DMS53 treated with DMSO at 0.1 percent for 48 hours (cell line): ENCODE results near the gene LTA4H.

Source experiments
- DNase-seq: peaks from one replicate; lab custom pipeline; 2025; ENCODE audit not compliant: unreplicated experiment; lab: John Stamatoyannopoulos, UW

Gene LTA4H

DNA sequence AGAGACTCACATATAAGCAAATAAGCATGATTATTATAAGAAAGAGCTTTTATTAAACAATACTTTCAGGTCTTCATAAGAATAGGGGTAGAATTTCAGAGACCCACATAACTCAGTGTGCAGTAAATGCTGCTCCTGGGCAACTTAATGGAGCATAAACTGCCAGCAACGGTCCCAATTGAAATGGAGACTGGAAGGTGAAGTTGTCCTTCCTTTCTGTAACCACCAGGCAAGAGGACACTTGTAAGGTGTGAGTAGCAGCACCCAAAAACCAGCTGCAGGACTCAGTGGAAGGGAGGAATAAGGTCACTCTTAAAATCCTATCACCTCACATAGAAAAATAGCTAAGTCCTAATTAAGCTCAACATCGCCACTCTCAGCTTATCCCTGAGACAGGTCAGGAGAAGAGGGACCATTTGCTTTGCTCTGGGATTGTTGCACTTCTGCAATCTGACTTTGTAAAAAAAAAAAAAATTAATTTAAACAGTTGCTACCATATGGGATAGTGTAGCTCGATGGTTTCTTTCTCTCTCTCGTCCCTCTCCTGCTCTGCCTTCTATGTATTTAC lies 22.7 kb upstream of the LTA4H start:
- DNase-seq, result no peak

DNA sequence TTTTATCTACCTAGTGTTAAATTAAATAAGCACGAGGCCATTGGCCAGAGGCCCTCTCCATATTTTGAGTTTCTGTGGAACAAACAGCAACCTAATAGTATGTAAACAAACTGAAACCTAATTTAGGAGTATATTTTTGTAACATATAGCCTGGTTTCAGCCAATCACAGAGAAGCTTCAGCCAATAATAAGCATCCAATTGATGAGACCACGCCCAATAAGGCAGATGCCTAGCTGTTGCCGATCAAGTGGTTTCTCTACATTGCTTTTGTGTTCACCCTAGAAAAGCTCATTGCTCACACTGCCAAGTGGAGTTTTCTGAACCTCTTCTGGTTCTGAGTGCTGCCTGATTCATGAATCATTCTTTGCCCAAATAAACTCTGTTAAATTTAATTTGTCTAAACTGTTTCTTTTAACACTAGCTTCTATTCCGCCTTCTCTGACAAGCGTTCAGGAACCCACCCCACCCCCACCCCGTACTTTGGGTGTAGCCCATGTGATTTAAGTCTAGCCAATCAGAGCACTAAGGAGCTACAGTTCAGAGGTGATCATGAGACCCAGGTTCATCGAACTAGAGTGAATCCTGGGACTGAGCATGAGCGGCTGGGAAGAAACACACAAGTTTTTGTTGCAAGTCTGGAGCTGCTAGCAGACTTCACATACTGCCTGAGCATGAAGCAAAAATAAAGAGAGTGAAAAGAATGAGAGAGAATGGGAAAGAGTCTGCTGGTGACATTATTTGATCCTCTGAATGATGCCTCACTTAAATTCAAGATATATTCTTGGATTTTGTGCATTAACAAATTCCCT lies 21.5 kb upstream of the LTA4H start:
- no peak for DNase-seq

DNA sequence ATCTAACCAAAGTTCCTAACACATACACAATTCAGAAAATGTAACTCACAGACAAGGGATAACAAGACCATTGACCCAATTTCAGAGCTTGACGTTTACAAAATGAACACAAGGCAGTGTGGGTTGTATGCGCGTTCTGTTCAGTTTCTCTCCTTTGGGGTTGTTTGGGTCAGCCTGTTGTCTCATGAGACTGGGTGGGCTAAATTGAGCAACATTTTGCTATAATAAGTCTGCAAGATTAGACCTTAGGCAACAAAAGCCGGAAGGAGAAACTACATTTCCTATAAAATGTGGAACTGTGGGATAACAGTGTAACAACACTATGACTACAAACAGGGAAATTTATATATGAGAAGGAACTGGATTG lies 18.8 kb upstream of the LTA4H start:
- no peak for DNase-seq

DNA sequence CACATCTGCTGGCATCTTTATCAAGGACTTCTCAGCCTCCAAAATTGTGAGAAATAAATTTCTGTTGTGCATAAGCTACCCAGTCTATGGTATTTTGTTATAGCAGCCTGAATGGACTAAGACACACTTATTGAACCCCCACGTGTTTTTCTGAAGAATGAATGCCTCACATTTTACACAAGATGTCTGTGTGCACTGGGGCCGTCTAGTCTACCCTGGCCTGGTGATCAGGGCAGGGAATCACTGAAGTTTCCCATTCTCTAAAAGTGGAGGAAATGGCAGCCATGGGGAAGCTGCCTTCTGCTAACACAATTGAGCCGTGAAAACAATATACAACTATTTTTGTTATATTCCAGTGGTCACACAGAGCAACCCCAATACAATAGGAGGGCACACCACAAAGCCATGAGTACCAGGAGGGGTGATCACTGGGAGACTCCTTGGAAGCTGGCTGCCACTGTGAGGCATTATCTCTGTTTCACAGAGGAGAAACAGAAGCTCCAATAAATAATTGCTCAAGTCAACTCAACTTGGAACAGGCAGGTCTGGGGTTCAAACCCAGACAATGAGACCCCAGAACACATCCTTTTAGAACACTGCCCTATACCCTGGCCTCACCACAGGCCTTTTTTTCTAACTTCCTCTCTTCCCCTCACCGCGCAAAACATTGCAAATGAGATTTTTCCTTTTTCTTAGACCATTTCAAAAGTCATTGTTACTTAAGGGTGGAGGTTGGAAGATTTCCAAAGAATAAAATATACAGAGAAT lies 18.3 kb upstream of the LTA4H start:
- DNase-seq, result no peak

DNA sequence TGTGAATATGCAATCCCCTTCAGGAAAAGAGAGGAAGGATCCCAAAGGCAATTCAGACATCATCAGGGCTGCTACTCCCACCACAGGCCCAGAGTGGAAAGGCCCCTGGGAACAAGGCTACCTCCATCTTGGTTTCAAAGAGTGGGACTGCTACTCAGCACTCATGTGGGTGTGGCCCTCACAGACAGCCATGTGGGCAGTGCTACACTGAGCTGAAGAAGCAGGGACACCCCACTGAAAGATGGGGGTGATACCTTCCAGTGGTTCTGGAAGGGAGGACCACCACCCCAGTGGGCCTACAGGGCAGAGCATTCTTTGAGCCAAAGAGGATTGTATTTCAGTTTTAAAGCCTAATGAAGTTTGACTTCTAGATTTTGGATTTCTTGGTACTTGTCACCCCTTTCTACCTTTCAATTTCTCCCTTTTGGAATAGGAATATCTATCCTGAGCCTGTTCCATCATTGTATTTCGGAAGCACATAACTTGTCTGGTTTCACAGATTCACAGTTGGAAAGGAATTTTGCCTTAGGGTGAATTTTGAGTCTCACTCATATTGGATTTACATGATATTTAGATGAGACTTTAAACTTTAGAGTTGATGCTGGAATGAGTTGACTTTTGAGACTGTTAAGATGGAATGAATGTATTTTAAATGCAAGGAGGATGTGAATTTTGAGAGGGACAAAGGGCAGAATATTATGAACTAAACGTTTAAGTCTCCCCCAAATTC lies 16.5 kb upstream of the LTA4H start:
- no peak for DNase-seq

DNA sequence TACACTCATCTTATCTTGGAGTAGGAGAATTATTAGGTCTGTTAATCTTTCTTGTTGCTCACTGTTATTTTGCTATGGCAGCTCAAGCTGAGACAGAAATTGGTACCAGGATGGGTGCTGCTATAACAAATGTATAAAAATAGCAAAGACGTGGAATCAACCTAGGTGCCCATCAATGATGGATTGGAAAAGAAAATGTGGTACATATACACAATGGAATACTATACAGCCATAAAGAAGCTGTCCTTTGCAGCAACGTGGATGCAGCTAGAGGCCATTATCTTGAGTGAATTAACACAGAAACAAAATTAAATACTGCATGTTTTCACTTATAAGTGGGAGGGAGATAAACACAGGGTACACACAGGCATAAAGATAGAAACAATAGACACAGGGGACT lies 14.8 kb upstream of the LTA4H start:
- DNase-seq, result no peak

DNA sequence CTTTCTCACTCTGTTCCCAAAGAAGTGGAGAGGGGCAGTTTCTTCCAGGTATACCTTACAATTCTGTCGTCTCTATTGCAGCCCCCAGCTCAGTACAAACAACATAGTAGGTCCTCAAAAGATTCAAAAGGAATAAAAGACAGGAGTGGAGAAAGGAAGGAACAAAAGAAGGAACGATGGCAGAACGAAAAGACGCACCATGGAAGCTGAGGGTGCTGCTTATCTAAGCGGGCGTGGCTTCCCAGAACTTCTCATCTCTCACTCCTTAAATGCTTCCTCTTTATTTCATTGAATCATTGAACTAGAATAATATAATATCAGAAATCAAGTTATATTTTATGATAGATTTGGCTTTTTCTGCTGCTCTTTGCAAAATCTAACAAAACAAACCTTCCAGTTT lies 13.7 kb upstream of the LTA4H start:
- DNase-seq, result no peak

DNA sequence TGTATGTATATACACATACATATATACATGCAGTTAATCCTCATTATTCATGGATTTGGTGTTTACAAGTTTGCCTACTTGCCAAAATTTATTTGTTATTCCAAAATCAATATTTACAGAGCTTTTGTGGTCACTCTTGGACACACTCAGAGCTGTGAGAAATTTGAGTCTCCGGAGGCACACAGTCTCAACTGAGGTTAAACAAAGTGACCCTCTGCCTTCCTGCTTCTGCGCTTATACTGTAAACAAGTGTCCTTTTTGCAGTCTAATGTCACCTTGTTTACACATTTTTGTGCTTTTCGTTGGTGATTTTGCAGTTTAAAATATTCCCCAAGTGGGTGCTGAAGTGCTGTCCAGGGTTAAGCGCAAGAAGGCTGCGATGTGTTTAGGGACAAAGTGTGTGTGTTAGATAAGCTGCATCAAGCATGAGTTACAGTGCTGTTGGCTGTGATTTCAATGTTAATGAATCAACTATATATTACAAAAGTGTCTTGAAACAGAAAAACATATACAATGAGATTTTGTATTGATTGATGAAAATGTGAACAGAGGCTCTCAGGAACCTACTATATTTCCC lies 13.1 kb upstream of the LTA4H start:
- DNase-seq, result peak; percentile 79

DNA sequence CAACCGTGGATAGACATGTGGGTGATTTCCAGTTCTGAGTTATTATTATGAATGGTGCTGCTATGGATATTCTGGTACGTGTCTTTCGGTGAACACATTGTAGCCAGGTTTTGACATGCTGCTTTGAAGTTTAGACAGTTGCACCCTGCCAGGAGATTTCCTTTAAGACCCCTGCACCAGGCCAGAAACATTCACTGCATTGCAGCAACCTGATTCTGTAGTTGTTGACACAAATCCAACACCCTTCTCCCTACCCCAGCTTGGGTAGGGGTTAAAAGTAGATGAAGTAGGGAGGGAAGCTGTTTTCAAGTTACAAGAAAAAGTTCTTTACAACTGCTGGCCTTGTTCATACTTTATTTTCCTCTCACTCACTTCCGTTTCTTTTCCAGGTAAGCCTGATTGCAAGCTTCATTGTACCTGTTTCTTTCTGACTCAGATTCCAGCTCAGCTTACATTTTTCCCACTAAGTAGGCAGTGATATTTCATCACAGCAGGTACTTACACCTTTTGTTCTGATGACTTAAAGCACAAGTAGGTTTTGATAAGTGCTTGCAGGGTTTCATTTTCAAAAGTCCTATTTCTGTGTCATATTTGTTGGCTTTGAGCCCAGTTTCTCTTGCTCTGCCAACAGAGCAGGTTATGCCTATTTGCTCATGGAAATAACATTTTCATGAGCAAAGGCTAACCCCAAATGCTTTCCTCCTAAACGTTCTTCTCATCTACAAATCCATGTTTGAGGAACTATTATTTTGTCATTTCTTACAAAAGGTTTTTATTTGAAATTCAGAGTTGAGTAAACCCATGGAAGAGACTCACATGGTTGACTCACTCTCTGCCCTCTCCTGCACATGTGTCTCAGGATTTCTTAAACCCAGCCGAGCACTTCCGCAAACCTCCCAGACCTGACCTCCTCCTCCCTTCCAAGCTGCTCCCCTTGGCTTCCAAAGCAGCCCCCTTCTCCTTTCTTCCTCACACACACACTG lies 12.1 kb upstream of the LTA4H start:
- peak; percentile 99 for DNase-seq

DNA sequence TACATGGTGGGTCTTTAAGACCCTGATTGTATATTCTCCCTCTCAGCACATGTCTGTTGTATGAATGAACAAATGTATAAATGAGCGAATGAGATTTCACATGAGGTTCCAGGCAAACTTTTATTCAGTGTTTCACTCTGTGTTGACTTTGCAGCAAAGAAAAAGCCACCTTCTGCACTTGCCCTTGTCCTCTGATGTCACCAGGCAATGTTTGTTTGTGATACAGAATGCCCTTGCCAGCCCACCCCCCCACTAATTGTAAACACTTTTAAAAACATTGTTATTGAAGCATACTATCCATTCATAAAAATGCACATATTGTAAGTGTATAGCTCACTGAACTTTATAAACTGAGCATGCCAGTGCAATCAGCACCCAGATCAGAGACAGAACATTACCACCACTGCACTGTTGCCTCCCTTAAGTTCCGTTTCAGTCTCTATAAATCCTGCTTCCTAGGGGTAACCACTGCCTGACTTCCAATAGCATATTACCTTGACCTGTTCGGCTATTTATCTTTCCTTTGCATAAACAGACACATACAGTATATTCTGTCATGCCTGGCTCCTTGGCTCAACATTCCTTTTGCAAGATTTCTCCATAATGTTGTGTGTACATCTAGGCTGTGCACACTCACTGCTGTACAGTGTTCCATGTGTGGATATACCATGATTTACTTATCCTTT lies 11.3 kb upstream of the LTA4H start:
- DNase-seq, result peak; percentile 66

DNA sequence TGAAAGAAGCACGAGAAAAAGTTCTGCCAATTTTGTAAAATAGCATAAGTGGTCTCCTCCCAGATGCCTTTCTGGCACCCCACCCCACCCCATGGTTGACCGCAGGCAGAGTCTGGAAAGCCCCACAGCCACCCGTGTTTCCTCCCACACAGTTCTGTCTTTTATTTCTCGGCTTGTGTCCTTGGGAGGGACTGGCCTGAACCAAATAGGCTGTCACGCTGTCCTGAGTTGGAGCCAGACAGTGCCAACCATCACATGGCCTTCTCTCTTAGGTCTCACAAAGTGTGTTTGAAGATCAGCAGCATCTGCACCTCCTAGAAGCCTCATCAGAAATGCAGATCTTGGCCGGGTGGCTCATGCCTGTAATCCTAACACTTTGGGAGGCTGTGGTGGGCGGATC lies 10.2 kb upstream of the LTA4H start:
- DNase-seq, result no peak

DNA sequence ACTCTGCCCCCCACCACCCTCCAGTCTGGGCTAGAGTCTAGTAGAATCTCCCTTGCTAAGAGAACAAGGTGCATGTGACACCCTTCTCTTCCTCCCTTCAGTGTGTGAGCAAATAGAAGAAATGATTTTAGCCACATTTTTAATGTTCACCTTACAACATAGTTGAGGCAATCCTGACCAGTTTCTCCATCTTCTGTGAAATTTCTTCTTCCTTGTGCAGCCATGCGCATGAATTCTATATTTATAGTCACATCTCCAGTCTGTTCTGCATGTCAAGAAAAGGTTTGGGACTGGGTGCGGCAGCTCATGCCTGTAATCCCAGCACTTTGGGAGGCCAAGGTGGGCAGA lies 9.5 kb upstream of the LTA4H start:
- no peak for DNase-seq

DNA sequence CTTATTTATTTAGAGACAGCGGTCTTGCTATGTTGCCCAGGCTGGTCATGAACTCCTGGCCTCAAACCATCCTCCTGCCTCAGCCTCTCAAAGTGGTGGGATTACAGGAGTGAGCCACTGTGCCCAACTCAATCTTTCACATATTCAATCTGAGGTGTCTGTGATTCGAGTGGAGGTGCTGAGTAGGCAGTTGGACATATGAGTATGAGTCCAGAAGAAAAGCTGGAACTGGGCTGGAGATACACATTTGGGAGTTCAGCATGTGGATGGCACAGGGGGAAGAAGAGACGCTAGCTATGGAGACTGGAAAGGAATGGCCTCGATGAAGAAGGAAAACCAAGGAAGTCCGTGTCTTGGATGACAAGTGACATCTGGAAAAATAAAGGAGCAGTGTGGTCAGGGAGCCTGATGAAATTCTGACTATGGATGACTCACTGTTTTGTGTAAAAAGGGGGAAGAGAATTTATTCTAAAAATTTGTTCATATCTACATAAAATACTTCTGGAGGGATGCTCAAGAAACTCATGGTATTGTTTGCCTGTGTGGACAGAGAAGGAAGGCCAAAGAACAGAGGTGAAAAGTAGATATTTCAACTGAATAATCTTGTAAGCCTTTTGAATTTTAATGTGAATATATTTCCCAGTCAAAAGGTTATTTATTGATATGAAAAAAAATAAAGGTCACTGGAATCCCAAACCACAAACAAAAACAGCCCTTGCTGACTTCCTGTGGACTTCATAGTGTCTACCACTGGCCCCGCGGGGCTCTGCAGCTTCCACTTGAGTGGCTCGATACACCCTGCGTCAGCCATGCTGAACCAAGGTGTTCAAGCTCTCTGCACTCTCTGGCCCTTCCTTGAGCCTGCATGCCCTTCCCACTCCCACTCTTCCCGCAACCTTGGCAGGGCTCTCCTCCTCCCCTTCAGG lies 8.9 kb upstream of the LTA4H start:
- no peak for DNase-seq

DNA sequence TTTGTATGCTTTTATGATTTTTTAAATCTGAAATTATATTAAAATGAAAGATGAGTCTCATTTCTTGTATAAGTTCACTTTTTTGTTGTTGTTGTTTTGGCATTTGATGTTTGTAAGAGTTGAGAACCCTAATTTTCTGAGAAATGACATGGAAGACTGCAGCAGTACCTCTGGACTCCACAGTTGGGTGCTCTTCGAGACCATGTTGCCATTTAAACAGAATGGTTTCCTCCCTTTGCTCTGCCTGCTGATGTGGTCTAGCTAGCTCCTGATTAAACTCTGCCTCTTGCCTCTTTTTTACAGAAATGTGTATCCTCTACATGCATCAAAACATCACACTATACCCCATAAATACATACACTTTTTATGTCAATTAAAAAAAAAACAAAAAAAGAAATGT lies 5.8 kb upstream of the LTA4H start:
- no peak for DNase-seq

DNA sequence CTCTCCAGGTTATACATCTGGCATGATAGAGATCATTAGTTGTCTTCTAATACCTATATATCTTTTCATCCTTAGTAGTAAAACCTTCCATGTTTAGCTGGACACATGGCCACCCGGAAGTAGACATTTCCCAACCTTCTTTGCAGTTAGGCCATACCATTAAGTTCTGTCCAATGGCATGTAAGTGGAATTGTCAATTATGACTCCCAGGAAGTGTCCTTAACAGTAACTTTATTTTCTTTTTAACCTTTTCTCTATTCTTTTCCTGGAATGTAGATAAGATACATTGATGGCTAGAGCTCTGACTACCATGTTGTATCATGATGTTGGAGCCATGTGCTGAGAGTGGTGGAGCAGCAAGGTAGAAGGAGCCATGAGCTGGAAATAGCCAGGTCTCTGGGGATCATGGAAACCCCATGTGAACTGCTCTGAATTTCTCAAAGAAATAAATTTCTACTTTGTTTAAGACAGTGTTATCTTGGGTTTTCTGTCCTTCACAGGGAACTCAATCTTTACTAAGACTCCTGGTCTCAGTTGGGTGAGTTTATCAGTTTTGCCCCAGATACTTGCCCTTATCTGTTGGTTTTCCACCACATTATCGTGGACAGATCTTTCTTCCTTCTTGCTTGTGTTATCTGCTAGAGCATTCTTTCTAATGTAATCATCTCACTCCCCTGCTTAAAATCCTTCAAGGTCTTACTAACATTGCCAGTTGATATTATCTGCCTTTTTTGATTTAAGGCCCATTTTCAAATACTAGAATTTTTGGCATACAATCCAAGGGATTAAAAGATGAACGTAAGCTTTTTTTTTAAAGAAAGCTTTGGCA lies 5.1 kb upstream of the LTA4H start:
- DNase-seq, result no peak

DNA sequence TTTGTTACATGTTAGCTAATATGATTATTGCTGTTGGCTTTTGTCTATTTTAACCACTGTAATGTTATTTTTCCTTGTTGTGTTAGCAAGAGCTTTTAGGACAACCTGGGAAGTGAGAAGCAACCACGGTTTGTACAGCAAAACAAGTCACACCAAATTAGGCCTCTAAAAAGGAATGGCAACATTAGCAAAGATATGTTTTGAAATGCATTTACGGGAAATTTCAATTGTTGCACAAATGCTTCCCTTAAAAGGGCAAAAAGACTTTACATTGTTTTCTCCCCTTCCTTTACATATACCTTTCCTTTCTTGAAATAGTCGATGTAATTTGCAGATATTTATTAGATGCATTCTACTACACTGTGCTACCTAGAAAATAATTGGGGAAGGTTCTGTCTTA lies 4.1 kb upstream of the LTA4H start:
- DNase-seq, result no peak

DNA sequence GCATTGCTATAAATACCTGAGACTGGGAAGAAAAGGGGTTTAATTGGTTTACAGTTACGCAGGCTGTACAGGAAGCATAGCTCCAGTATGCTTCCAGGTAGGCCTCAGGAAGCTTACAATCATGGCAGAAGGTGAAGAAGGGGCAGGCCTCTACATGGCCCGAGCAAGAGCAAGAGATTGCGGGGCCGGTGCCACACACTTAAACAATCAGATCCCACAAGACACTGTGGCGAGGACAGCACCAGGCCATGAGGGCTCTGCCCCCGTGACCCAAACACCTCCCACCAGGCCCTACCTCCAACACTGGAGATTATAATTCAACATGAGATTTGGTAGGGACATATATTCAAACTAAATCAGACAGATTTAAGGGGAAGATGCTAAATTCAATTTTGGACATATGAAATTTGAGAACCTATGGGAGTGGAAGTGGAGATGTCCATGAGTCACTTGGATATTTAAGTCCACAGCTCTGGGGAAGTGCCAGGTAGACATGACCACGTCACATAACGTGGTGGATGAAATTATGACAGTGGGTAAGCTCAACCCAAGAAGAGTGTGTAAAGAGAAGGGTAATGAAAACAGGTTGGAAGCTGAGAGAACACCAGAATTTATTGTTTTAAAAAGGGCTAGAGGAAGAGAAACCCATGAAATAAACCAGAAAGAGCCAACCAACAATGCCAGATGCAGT lies 1.5 kb upstream of the LTA4H start:
- no peak for DNase-seq
